ENCODE results near the gene ZFAND2A. TPM values are rescaled to one million over a fixed set of nuclear protein-coding genes. Genes with fewer than 3 reads are reported as not detected.

Gene ZFAND2A
- total RNA-seq, 1 experiment from 2014 or later = 13.7 TPM

GRCh38 chr7:1151653-1152425, 8.2 kb downstream of the ZFAND2A start:
- no peaks in the 10 kb centered on the region for H3K4me1 ChIP-seq (ENCODE audit: insufficient read depth, low read length)
- no peak overlapping the region for H4K5ac ChIP-seq (ENCODE audit: insufficient read length, low read depth, low read length)
- Mint-ChIP-seq H3K27ac (no peak overlapping the region), H3K4me1 (no peaks in the 10 kb centered on the region), H3K4me3 (no peak overlapping the region), H3K9me3 (no peaks in the 10 kb centered on the region), H3K27me3 (ENCODE audit: low read depth) (no peaks in the 10 kb centered on the region), H3K36me3 (ENCODE audit: insufficient read depth in 1 of 3, low read depth in 3 of 3) (peaks cover 14 to 40% (median 27%) of the 10 kb centered on the region in 3 experiments; a peak in 5 of 7 replicates)
- H4K8ac ChIP-seq (replicated peaks; ENCODE audit: insufficient read length, low read depth, low read length) = no peak overlapping the region
- no peak overlapping the region for H3K27ac ChIP-seq (ENCODE audit: insufficient read length, low read depth, low read length)
- H3K4ac ChIP-seq (ENCODE audit: low read depth, low read length) = no peak overlapping the region
- no peaks in the 10 kb centered on the region for H3K27me3 ChIP-seq (ENCODE audit: insufficient read depth, low read length)
- DNase-seq = no peak
- H3K56ac ChIP-seq (ENCODE audit: insufficient read length, low read depth, low read length) = no peak overlapping the region
- no peak overlapping the region for H2BK5ac ChIP-seq (ENCODE audit: insufficient read length, low read length)
- H3T11ph ChIP-seq (ENCODE audit: low read length) = no peak overlapping the region
- WGBS (ENCODE audit: extremely low coverage, insufficient read length, low lambda C conversion rate) = no CpG with 5 or more reads among the region's 20 CpGs
- no peak overlapping the region for H3K4me2 ChIP-seq (ENCODE audit: insufficient read depth, insufficient read length, low read length)
- H3K23me2 ChIP-seq (ENCODE audit: insufficient read length, low read depth, low read length, poor library complexity, severe bottlenecking) = no peaks in the 10 kb centered on the region
- H4K20me1 ChIP-seq (ENCODE audit: control insufficient read depth, insufficient read depth, insufficient read length) = no peaks in the 10 kb centered on the region
- no peak overlapping the region for H3K18ac ChIP-seq (ENCODE audit: insufficient read length, low read depth, low read length)
- no peaks in the 10 kb centered on the region for H3K79me1 ChIP-seq (ENCODE audit: insufficient read depth, low read depth, low read length, poor library complexity, severe bottlenecking)
- H3K14ac ChIP-seq (ENCODE audit: insufficient read depth, low read length) = no peak overlapping the region
- H2BK20ac ChIP-seq (ENCODE audit: low read depth, low read length, poor library complexity, severe bottlenecking) = no peak overlapping the region
- no peak overlapping the region for H2BK120ac ChIP-seq (ENCODE audit: low read depth, low read length, poor library complexity, severe bottlenecking)
- no peak for TF ChIP-seq CTCF (conservative IDR thresholded peaks at IDR 0.05)
- no peak overlapping the region for H2AK5ac ChIP-seq (ENCODE audit: insufficient read length, low read length)
- no peak overlapping the region for H3K9ac ChIP-seq (ENCODE audit: extremely low read depth, insufficient read length, low read length)
- H3K79me2 ChIP-seq (ENCODE audit: insufficient read depth, low read length) = no peaks in the 10 kb centered on the region
- no peak overlapping the region for H2BK12ac ChIP-seq (ENCODE audit: insufficient read length, low read depth, low read length)
- H2AFZ ChIP-seq (ENCODE audit: low read length) = no peak overlapping the region
- no peaks in the 10 kb centered on the region for H3K9me3 ChIP-seq (ENCODE audit: control insufficient read depth, low read depth, low read length)
- H3K23ac ChIP-seq (ENCODE audit: insufficient read length, low read depth, low read length) = no peak overlapping the region
- no peak overlapping the region for H4K91ac ChIP-seq (ENCODE audit: insufficient read length, low read depth, low read length)
- H2BK15ac ChIP-seq (ENCODE audit: low read depth, low read length) = no peak overlapping the region

All from H9 (cell line).